GM19395 (cell line): Measurements from ENCODE around the gene ERFE.

Experiments used
- ATAC-seq: cut with Tn5 transposase; IDR thresholded peaks from one replicate; pipeline ENCODE4 v1.9.1; 2021; ENCODE audit warnings: mild to moderate bottlenecking, moderate library complexity; ENCODE audit not compliant: unreplicated experiment

The ERFE gene

DNA sequence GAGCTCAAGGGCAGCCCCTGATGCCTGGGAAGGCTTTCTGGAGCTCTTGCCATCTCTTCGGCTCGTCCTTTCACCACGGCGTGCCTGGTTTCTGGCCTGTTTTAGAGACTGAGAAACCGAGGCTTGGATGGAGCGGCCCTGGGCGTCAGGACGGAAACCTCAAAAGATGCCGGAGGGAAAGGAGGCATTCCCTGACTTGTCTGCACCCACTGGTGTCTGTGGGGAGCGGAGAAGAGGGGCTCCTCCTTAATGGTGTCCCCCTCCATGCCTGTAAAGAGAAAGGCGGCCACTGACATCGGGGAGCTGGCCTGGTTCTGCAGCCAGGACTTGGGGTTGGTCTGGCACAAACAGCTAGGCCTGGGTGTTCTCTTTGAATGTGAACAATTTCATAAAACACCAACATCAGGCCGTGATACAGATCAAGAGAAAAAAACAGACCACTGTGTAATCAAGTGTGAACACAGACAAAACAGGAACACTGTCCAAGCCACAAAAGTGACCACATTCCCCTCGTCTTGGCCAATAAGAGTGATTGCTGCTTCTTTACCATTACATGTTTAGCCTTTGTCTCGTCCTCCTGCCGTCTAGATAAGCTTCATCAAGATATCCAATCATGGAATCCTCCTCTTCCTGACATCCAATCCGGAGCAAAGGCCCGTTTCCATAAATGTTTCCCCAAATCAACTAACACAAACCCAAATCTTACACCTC is 45.4 kb downstream of the ERFE start:
- peak; percentile 22 for ATAC-seq

DNA sequence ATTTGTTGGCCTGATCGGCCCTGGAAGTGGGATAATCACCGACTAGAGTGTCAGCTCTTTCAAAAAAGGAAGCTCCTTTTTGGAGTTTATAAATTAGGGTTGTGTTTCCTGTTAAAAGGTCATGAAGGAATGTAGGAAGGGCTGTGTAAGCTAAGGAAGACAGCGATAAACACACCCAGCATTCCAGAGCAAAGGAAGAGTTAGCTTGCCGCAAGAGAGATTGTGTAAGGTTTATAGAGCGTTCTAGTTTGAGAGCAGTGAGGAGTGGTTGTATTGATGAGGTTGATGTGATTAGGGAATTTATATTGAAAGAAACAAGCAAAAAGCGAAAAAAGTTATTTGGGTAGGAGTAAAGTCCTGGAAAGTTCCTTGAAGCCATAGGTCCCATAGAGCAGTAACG is 48.2 kb downstream of the ERFE start:
- ATAC-seq, result no peak

GRCh38 chr2:238216651-238217184 is 57.9 kb downstream of the ERFE start:
- no peak for ATAC-seq
